Measurements from ENCODE around the gene SPG11.

GRCh38 chr15:44705986-44706385, 42.5 kb upstream of the SPG11 start:
- no peak for TF ChIP-seq CTCF (conservative IDR thresholded peaks at IDR 0.05; ENCODE audit: low read depth in 2 of 2)
- TF ChIP-seq NANOG (IDR thresholded peaks at IDR 0.05; ENCODE audit: borderline replicate concordance), result no peak
- no peak for TF ChIP-seq REST (IDR thresholded peaks at IDR 0.05; ENCODE audit: unreplicated experiment)
- TF ChIP-seq EZH2phosphoT487 (IDR thresholded peaks at IDR 0.05; ENCODE audit: unreplicated experiment), result no peak
- TF ChIP-seq EZH2 (IDR thresholded peaks at IDR 0.05; ENCODE audit: low read depth, unreplicated experiment), result no peak
- TF ChIP-seq POLR2AphosphoS5 (IDR thresholded peaks at IDR 0.05; ENCODE audit: low read depth), result no peak
- no peak for TF ChIP-seq JUNB (IDR thresholded peaks at IDR 0.05; ENCODE audit: unreplicated experiment)
- no peak for TF ChIP-seq ZNF114 (CRISPR knock-in tag; IDR thresholded peaks at IDR 0.05)
- TF ChIP-seq CREB1 (CRISPR knock-in tag; IDR thresholded peaks at IDR 0.05; ENCODE audit: low read depth), result no peak
- TF ChIP-seq ZNF331 (CRISPR knock-in tag; IDR thresholded peaks at IDR 0.05; ENCODE audit: low read depth), result no peak
- TF ChIP-seq STAT1 (IDR thresholded peaks at IDR 0.05; ENCODE audit: unreplicated experiment), result no peak

Data from GM23338 (cell line).